ENCODE measurements around the gene TAB3.

DNA sequence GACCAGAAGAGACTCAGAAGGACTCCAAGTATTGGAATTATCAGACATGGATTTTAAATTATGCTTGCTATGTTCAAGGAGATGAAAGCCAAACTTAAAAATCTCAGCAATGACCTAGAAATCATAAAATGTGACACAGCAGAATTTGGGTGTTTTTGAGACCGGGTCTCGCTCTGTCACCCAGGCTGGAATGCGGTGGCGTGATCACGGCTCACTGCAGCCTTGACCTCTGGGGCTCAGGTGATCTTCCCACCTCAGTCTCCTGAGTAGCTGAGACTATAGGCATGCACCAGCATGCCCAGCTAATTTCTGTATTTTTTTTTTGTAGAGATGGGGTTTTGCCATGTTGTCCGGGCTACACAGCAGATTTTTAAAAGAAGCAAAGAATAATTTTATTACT lies 12.7 kb downstream of the TAB3 start:
- TF ChIP-seq, protein P1, sequence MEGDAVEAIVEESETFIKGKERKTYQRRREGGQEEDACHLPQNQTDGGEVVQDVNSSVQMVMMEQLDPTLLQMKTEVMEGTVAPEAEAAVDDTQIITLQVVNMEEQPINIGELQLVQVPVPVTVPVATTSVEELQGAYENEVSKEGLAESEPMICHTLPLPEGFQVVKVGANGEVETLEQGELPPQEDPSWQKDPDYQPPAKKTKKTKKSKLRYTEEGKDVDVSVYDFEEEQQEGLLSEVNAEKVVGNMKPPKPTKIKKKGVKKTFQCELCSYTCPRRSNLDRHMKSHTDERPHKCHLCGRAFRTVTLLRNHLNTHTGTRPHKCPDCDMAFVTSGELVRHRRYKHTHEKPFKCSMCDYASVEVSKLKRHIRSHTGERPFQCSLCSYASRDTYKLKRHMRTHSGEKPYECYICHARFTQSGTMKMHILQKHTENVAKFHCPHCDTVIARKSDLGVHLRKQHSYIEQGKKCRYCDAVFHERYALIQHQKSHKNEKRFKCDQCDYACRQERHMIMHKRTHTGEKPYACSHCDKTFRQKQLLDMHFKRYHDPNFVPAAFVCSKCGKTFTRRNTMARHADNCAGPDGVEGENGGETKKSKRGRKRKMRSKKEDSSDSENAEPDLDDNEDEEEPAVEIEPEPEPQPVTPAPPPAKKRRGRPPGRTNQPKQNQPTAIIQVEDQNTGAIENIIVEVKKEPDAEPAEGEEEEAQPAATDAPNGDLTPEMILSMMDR (IDR thresholded peaks at IDR 0.05) = no peak
- no peak for TF ChIP-seq POLR2AphosphoS5 (IDR thresholded peaks at IDR 0.05)
